DOHH2 (cell line): ENCODE results near the gene SPIRE1.

Experiments
- H3F3A ChIP-seq: fragments of 200-600 bp; sonication (generic), shearing (Covaris generic); 2 replicates; pipeline ENCODE4 v1.6.0; 2016; ENCODE audit warnings: antibody characterized with exemption, mild to moderate bottlenecking; ENCODE audit not compliant: control insufficient read depth, insufficient read depth
- H3K27ac ChIP-seq: fragments of 200-600 bp; sonication (generic); 2 replicates; pipeline ENCODE4 v1.5.1; 2014; ENCODE audit warnings: low read depth, mild to moderate bottlenecking, low read length, moderate library complexity
- H3K27me3 ChIP-seq: fragments of 200-600 bp; sonication (generic); 2 replicates; pipeline ENCODE4 v1.6.1; 2014; ENCODE audit warnings: mild to moderate bottlenecking, low read length, mixed read lengths; ENCODE audit not compliant: control insufficient read depth
- H3K36me3 ChIP-seq: fragments of 200-600 bp; sonication (generic); 2 replicates; pipeline ENCODE4 v1.6.1; 2014; ENCODE audit warnings: mild to moderate bottlenecking, low read length, moderate library complexity, mixed read lengths; ENCODE audit not compliant: control insufficient read depth
- H3K4me1 ChIP-seq: fragments of 200-600 bp; sonication (generic); 2 replicates; pipeline ENCODE4 v1.6.1; 2014; ENCODE audit warnings: mild to moderate bottlenecking, low read length, mixed read lengths; ENCODE audit not compliant: control insufficient read depth
- H3K4me2 ChIP-seq: fragments of 200-600 bp; sonication (generic); 2 replicates; pipeline ENCODE4 v1.6.0; 2014; ENCODE audit warnings: mild to moderate bottlenecking, low read length, moderate library complexity
- H3K4me3 ChIP-seq: fragments of 200-600 bp; sonication (generic); 2 replicates; pipeline ENCODE4 v1.5.1; 2014; ENCODE audit warnings: mild to moderate bottlenecking, low read length, mixed read lengths
- H3K79me2 ChIP-seq: fragments of 200-600 bp; sonication (generic); 2 replicates; pipeline ENCODE4 v1.6.1; 2014; ENCODE audit warnings: mild to moderate bottlenecking, low read length, mixed read lengths; ENCODE audit not compliant: control insufficient read depth
- H3K9me2 ChIP-seq: fragments of 200-600 bp; sonication (generic); replicated peaks from 2 replicates; pipeline ENCODE4 v1.6.1; 2014; ENCODE audit warnings: mild to moderate bottlenecking, low read length, mixed read lengths; ENCODE audit not compliant: control insufficient read depth
- H3K9me3 ChIP-seq: fragments of 200-600 bp; sonication (generic); 2 replicates; pipeline ENCODE4 v1.6.1; 2014; ENCODE audit warnings: antibody characterized with exemption, low read length, mixed read lengths; ENCODE audit not compliant: control insufficient read depth, insufficient read depth
- H4K20me1 ChIP-seq: fragments of 200-600 bp; sonication (generic); 2 replicates; pipeline ENCODE4 v1.6.0; 2014; ENCODE audit warnings: low read depth, mild to moderate bottlenecking, antibody characterized with exemption, low read length, moderate library complexity; ENCODE audit not compliant: control insufficient read depth, insufficient read depth
- EZH2phosphoT487 ChIP-seq: fragments of 200-600 bp; sonication (generic); IDR thresholded peaks from 2 replicates; pipeline ENCODE4 v1.6.1; 2017; ENCODE audit warnings: borderline replicate concordance, mild to moderate bottlenecking, antibody characterized with exemption, low read length, moderate library complexity, mixed read lengths
- TF ChIP-seq, protein P1 (sequence below): fragments of 200-600 bp; sonication (generic); IDR thresholded peaks from one replicate; pipeline ENCODE4 v1.5.1; 2014; ENCODE audit warnings: antibody characterized with exemption, mild to moderate bottlenecking, low read depth, low read length; ENCODE audit not compliant: poor library complexity, severe bottlenecking

SPIRE1 gene

DNA sequence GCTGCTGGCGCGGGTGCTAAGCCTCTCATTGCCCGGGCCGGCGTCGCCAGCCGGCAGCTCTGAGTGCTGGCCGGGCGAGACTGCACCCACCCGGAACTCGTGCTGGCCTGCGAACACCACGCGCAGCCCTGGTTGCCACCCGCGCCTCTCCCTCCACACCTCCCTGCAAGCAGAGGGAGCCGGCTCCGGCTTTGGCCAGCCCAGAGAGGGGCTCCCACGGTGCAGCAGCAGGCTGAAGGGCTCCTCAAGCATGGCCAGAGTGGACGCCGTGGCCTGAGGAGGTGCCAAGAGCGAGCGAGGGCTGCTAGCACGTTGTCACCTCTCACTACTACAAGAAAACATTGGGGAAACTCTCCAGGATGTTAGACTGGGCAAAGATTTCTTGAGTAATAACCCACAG, 98.6 kb downstream of the SPIRE1 start:
- Histone ChIP-seq H3K9me3 (0 out of 2 replicates have a peak, but pooled peaks cover 5% of the 10 kb centered on the region), H4K20me1 (no peaks in the 10 kb centered on the region), H3K79me2 (no peaks in the 10 kb centered on the region), H3K4me2 (no peak overlapping the region), H3K36me3 (no peaks in the 10 kb centered on the region), H3F3A (no peaks in the 10 kb centered on the region), H3K9me2 (no peaks in the 10 kb centered on the region), H3K4me3 (no peak overlapping the region), H3K27ac (no peak overlapping the region), H3K27me3 (no peaks in the 10 kb centered on the region), H3K4me1 (no peaks in the 10 kb centered on the region)
- TF ChIP-seq, protein P1, sequence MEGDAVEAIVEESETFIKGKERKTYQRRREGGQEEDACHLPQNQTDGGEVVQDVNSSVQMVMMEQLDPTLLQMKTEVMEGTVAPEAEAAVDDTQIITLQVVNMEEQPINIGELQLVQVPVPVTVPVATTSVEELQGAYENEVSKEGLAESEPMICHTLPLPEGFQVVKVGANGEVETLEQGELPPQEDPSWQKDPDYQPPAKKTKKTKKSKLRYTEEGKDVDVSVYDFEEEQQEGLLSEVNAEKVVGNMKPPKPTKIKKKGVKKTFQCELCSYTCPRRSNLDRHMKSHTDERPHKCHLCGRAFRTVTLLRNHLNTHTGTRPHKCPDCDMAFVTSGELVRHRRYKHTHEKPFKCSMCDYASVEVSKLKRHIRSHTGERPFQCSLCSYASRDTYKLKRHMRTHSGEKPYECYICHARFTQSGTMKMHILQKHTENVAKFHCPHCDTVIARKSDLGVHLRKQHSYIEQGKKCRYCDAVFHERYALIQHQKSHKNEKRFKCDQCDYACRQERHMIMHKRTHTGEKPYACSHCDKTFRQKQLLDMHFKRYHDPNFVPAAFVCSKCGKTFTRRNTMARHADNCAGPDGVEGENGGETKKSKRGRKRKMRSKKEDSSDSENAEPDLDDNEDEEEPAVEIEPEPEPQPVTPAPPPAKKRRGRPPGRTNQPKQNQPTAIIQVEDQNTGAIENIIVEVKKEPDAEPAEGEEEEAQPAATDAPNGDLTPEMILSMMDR = no peak
- no peak for TF ChIP-seq EZH2phosphoT487

DNA sequence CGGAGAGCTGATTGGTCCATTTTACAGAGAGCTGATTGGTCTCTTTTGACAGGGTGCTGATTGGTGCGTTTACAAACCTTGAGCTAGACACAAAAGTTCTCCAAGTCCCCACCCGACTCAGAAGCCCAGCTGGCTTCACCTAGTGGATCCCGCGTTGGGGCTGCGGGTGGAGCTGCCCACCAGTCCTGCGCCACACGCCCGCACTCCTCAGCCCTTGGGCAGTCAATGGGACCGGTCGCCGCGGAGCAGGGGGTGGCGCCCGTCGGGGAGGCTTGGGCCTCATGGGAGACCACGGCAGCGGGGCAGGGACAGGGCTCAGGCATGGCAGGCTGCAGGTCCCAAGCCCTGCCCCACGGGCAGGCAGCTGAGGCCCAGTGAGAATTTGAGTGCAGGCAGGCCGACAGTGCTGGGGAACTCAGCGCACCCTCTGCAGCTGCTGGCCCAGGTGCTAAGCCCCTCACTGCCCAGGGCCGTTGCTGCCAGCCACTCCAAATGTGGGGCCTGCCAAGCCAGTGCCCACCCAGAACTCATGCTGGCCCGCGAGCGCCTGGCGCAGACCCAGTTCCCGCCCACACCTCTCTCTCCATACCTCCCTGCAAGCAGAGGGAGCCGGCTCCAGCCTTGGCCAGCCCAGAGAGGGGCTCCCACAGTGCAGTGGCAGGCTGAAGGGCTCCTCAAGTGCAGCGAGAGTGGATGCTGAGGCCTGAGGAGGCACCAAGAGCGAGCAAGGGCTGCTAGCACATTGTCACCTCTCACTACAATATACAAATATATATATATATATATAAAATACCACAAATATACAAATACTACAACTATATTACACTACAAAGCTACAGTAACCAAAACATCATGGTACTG, 100.7 kb downstream of the SPIRE1 start:
- no peaks in the 10 kb centered on the region for H3K36me3 ChIP-seq
- 0 out of 2 replicates have a peak, but pooled peaks cover 5% of the 10 kb centered on the region for H3K9me3 ChIP-seq
- no peaks in the 10 kb centered on the region for H3K4me1 ChIP-seq
- H3K27ac ChIP-seq = no peak overlapping the region
- no peaks in the 10 kb centered on the region for H3K79me2 ChIP-seq
- no peak overlapping the region for H3K4me2 ChIP-seq
- no peak overlapping the region for H3K4me3 ChIP-seq
- TF ChIP-seq, protein P1 = no peak
- no peak for TF ChIP-seq EZH2phosphoT487
- H3K9me2 ChIP-seq = no peaks in the 10 kb centered on the region
- H4K20me1 ChIP-seq = no peaks in the 10 kb centered on the region
- H3K27me3 ChIP-seq = no peaks in the 10 kb centered on the region
- no peaks in the 10 kb centered on the region for H3F3A ChIP-seq

DNA sequence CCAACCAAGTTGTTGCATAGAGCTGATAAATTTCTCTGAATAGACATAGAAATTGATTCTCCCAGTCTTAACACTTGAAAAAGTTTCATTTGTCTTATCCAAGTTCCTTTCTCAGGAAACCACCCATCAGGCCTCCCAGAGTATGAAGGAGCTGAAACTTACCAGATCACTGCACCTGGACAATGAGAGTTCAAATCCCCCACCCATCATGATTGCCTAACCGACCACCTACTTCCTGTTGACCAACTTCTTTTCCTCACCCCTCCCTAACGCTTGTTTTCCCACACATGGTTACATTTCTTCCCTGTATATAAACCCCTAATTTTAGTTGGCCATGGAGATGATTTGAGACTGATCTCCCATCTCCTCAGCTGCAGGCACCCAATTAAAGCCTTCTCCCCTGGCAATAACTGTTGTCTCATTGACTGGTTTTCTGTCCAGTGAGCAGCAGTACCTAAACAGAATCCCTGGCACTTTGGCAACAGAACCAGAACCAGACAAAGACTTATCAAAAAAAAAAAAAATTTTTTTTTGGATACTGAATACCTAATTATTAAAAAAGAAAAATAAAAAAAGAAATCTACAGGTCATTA, 103.0 kb downstream of the SPIRE1 start:
- Histone ChIP-seq H3K4me3 (no peak overlapping the region), H3K79me2 (no peaks in the 10 kb centered on the region), H3K27ac (no peak overlapping the region), H3K36me3 (no peaks in the 10 kb centered on the region), H3K9me2 (no peaks in the 10 kb centered on the region), H3K4me1 (no peaks in the 10 kb centered on the region), H4K20me1 (no peaks in the 10 kb centered on the region), H3K9me3 (0 out of 2 replicates have a peak, but pooled peaks cover 5% of the 10 kb centered on the region), H3K27me3 (no peaks in the 10 kb centered on the region), H3F3A (no peaks in the 10 kb centered on the region), H3K4me2 (no peak overlapping the region)
- TF ChIP-seq EZH2phosphoT487 = no peak
- TF ChIP-seq, protein P1 = no peak
